ENCODE results near the gene DGCR2. TPM values are rescaled to one million over a fixed set of nuclear protein-coding genes. Genes with fewer than 3 reads are reported as not detected.

Gene DGCR2
- polyA plus RNA-seq, 1 experiment: 44.3 TPM

- no peak for TF ChIP-seq CTCF (IDR thresholded peaks at IDR 0.05; ENCODE audit: insufficient read depth, low read depth, low read length)
- Histone ChIP-seq H3K4me3 (ENCODE audit: low read depth, low read length) (no peak overlapping the region), H3K27me3 (ENCODE audit: control insufficient read depth, insufficient read depth, low read length) (no peaks in the 10 kb centered on the region), H3K36me3 (ENCODE audit: control insufficient read depth, insufficient read depth, low read length) (peaks cover 31% of the 10 kb centered on the region)
- CTCF ChIA-PET: interaction anchor here (1.2 kb wide), 1 partner anchor 15 kb away, joined by 4 read pairs; no protein-coding TSS in a partner anchor
- POLR2A ChIA-PET: no interaction called here
- no peak for DNase-seq (ENCODE audit: low read depth)
These were observed 64.2 kb downstream of the DGCR2 start for GRCh38 chr22:19057999-19058491.

- CTCF ChIA-PET: no interaction called here
- POLR2A ChIA-PET: no interaction called here
These were observed 64.7 kb downstream of the DGCR2 start for GRCh38 chr22:19057539-19057938.

GRCh38 chr22:19056951-19057401, 65.2 kb downstream of the DGCR2 start:
- H3K36me3 ChIP-seq (ENCODE audit: control insufficient read depth, insufficient read depth, low read length): peaks cover 29% of the 10 kb centered on the region
- no peaks in the 10 kb centered on the region for H3K27me3 ChIP-seq (ENCODE audit: control insufficient read depth, insufficient read depth, low read length)
- CTCF ChIA-PET: interaction anchor here (1.1 kb wide), 1 partner anchor 9 kb away, joined by 3 read pairs; no protein-coding TSS in a partner anchor
- POLR2A ChIA-PET: no interaction called here
- no peak for TF ChIP-seq CTCF (IDR thresholded peaks at IDR 0.05; ENCODE audit: insufficient read depth, low read depth, low read length)
- DNase-seq (ENCODE audit: low read depth): no peak
- no peak overlapping the region for H3K4me3 ChIP-seq (ENCODE audit: low read depth, low read length)

More at GRCh38 chr22:19057539-19057938, 64.7 kb downstream of the DGCR2 start:
- Histone ChIP-seq H3K4me3 (ENCODE audit: low read depth, low read length) (no peak overlapping the region), H3K27me3 (ENCODE audit: control insufficient read depth, insufficient read depth, low read length) (no peaks in the 10 kb centered on the region), H3K36me3 (ENCODE audit: control insufficient read depth, insufficient read depth, low read length) (peaks cover 31% of the 10 kb centered on the region)
- TF ChIP-seq CTCF (IDR thresholded peaks at IDR 0.05; ENCODE audit: insufficient read depth, low read depth, low read length): no peak
- no peak for DNase-seq (ENCODE audit: low read depth)

GRCh38 chr22:19055801-19056200, 66.4 kb downstream of the DGCR2 start:
- Histone ChIP-seq H3K27me3 (ENCODE audit: control insufficient read depth, insufficient read depth, low read length) (no peaks in the 10 kb centered on the region), H3K4me3 (ENCODE audit: low read depth, low read length) (no peak overlapping the region), H3K36me3 (ENCODE audit: control insufficient read depth, insufficient read depth, low read length) (peaks cover 27% of the 10 kb centered on the region)
- CTCF ChIA-PET: interaction anchor here (0.7 to 1.1 kb wide), 2 partner anchors 10 to 17 kb away, joined by 3 read pairs; no protein-coding TSS in a partner anchor
- no peak for TF ChIP-seq CTCF (IDR thresholded peaks at IDR 0.05; ENCODE audit: insufficient read depth, low read depth, low read length)
- DNase-seq (ENCODE audit: low read depth): no peak
- POLR2A ChIA-PET: no interaction called here

GRCh38 chr22:19052941-19053541, 69.2 kb downstream of the DGCR2 start:
- H3K27me3 ChIP-seq (ENCODE audit: control insufficient read depth, insufficient read depth, low read length): no peaks in the 10 kb centered on the region
- DNase-seq (ENCODE audit: low read depth): no peak
- no peak overlapping the region for H3K4me3 ChIP-seq (ENCODE audit: low read depth, low read length)
- POLR2A ChIA-PET: no interaction called here
- TF ChIP-seq CTCF (IDR thresholded peaks at IDR 0.05; ENCODE audit: insufficient read depth, low read depth, low read length): no peak
- peaks cover 21% of the 10 kb centered on the region for H3K36me3 ChIP-seq (ENCODE audit: control insufficient read depth, insufficient read depth, low read length)
- CTCF ChIA-PET: interaction anchor here (1.5 kb wide), 1 partner anchor 15 kb away, joined by 3 read pairs; no protein-coding TSS in a partner anchor
